Renal cortical epithelial cell (primary cell): ENCODE data around the gene ERBB4. TPM values are rescaled to one million over a fixed set of nuclear protein-coding genes. Genes with fewer than 3 reads are reported as not detected.

Source experiments
- DNase-seq: peaks from one replicate; pipeline ENCODE4 v3.0.0-alpha.2; 2011; ENCODE audit warnings: low read depth
- total RNA-seq: library from RNA; depleted of rRNA; stranded (reverse); fragments of >200 nt; gene quantifications from 2 replicates; pipeline ENCODE4 v1.2.3, GENCODE V29; 2014

The ERBB4 gene
- total RNA-seq, 1 donor from 2014 or later: 40.7 TPM

- DNase-seq: no peak
Observed at GRCh38 chr2:212088353-212088752, 450.2 kb downstream of the ERBB4 start.

GRCh38 chr2:212083492-212083891 lies 455.1 kb downstream of the ERBB4 start:
- DNase-seq: no peak

GRCh38 chr2:212078103-212078502 lies 460.5 kb downstream of the ERBB4 start:
- DNase-seq: no peak

DNA sequence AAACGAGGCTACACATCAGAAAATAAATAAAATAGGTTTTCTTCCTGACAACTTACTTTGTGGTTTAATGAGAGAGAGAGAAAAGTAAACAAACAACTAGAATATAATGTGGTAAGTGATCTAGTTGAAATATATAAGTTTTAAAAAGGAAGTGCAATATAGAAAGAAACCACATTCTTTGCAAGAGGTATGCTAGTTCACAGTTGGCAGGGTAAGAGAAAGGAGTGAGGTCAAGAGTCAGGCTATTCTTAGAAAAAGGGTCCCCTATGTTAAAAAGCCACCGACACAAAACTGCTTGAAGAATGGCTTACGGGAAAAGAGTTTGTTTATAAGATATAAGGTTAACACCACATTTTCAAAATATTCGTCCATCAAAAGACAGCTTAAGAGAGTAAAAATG lies 462.1 kb downstream of the ERBB4 start:
- DNase-seq: no peak

GRCh38 chr2:212073360-212073759 lies 465.2 kb downstream of the ERBB4 start:
- DNase-seq: peak; percentile 12

DNA sequence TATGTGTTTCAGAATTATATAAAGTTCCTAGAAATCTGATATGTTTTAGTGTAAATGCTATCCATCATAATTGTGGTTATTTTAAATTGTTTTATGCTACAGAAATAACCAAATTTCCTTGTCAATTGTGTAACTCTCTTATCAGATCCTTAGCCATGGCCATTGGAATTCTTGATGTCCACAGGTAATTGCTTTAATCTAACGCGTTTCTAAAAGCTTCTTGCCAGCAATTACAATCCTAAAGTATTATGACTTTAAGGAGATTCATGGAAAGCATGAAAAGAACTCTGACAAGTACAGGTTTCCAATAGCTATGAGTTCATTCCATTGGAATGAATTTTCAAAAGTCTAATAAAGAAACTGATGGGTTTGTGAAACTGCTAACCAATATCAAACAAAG lies 472.1 kb downstream of the ERBB4 start:
- peak; percentile 2 for DNase-seq

GRCh38 chr2:212064318-212064717 lies 474.3 kb downstream of the ERBB4 start:
- DNase-seq: no peak

DNA sequence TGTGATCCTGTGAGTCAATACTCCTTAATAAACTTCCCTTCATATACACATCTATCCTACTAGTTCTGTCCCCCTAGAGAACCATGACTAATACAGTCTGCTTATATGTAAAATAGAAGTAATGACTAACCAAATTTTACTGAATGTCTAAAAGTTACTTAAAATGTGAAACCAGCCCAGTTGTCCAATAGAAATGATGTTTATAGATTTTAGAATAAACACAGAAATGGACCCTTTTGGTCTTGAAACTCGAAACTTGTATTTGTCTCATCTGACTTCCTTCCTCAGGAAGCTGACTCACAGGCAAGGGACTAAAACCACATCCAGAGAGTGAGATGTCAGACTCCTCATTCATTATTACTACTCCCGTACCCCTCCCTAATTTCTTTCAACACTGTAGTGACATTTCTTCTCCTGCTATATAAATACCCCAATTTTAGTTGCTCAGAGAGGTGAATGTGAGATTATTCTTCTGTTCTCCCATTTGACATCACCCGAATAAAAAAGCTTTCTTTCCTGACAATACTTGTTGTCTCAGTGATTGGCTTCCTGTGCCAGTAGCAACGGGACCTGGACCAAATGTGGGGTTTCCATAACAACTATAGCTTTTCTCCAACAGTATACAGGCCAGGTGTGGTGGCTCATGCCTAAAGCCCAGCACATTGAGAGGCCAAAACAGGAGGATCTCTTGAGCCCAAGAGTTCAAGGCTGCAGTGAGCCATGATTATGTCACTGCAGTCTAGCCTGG lies 486.0 kb downstream of the ERBB4 start:
- DNase-seq: peak; percentile 23

DNA sequence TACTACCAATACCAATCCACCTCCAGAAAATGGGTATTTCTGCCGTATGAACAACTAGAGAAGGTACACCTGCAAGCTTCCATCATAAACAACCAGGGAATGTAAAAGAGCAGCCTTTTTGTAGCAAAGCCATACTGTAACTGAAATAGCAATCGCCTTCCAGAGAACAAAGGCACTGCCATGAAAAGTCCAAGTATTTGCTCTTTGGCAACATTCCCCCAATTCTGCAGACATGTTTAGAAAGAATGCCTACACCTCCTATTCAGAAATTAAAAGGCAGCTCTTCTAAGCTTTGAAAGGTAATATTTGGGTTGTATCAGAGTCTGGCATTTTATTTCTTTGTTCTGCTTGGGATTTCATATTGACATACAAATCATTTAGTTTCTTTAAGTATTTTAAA lies 487.7 kb downstream of the ERBB4 start:
- DNase-seq: no peak

- DNase-seq: no peak
Observed at GRCh38 chr2:212042562-212042961, 496.0 kb downstream of the ERBB4 start.

DNA sequence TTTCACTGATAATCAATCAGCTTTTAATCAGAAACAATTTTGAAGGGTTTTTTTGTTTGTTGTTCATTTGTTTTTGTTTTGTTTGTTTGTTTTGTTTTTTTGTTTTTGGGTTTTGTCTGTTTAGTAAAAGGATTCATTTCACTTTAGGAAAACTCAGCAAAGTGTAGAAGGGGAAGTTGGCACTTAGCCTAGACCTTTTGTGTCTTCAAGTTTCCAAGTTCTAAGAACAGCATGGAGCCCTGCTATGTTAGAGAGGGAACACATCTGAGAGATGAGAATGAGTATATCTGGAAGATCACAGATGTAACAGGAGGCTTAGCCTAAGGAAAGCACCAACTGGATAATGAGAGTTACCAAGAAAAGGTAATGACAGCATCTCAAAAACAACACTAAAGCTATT lies 501.5 kb downstream of the ERBB4 start:
- no peak for DNase-seq

DNA sequence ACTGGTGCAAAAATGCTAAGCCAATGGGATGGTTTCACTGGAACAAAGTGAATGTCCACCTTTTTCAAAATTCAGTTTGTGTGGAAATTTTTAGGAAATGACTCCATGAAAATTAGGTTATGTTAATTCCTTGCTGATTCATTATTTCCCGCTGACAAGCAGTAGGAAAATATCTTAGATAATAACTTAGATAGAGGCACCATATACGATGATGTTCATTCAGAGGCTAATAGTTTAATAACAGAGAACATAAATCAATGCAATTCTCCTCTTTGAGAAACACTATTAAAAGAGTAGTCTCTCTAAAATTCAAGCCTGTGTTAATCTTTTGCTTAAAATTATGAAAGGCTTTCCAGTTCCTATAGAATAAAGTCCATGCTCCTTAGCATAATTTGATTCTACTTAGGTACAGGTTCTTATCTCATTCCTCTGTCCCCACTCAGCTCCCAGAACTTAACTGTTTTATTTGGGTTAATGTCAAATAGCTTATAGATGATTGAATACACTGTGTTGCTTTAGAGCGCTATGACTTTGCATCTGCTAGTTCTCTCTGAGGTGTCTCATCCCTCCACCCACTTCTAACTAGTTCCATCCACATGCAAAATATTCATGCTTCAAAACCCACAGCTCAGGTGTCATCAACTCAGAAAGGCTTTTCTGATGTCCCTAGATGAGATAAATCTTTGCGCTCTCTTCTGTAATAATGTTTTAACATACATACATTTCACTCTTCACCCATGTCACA lies 503.6 kb downstream of the ERBB4 start:
- DNase-seq: no peak

GRCh38 chr2:212033888-212034287 lies 504.7 kb downstream of the ERBB4 start:
- DNase-seq: no peak

DNA sequence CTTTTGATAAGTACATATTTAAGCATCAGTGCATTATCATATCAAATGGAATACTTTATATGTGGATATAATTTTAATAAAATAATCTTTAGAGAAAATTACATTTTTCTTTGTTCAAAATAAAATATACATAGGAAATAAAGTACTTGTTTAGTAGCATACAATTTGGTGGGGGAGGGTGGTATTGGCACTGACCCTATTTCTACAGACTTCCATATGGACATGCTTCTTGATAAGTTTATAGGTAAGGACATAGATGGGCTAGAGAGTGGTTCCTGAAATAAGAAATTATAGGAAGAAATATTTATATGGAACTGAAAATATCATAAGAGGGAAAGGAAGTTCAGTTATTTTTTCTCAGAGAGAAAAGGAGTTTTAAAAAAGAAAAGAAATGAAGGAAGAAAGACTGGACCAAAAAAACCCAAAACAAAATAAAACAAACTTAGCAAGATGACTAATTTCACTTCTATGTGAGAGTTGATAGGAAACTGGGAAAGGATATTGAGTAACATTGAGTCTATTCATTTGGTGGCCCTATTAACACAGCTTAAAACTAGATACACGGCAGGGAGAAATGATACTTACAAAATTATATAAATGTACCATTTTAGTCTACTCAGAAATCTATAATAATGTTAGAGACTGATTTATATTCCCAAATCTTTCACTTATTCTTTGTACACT lies 505.9 kb downstream of the ERBB4 start:
- peak; percentile 67 for DNase-seq

DNA sequence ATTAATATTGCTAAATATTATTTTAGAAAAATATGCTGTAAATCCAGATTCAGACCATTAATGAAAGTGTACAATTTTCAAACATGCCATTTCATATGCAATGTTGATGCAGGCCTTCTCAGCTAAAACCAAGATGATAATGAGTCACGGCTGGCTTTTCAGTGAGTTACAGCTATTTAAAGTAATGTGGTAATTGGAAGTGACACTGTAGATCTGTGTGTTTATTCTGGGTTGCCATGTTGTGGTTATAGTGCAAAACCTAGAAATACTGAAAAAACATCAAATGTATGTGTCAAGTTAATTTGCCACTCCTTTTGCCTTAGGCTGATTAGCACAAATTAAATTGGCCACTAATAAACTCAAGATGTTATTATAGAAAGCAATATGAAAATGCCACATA lies 506.6 kb downstream of the ERBB4 start:
- peak; percentile 76 for DNase-seq

DNA sequence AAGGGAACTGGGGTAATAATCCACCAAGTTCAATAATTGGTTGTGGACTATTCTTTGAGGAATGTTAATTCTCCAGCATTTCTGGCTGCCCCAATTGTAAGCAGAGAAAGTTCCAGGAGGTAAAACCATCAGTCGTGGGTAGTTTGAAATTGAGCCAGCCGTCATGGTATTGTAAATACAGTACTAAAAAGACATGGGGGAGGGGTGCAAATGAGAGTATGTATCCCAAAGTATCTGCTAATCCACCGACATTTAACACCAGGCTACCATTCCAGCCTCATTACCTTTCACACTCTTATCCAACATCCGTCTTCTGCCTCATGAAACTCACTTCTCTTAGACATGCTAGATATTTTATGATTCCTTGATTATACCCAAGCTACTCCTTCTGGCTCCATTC lies 507.9 kb downstream of the ERBB4 start:
- DNase-seq: no peak

DNA sequence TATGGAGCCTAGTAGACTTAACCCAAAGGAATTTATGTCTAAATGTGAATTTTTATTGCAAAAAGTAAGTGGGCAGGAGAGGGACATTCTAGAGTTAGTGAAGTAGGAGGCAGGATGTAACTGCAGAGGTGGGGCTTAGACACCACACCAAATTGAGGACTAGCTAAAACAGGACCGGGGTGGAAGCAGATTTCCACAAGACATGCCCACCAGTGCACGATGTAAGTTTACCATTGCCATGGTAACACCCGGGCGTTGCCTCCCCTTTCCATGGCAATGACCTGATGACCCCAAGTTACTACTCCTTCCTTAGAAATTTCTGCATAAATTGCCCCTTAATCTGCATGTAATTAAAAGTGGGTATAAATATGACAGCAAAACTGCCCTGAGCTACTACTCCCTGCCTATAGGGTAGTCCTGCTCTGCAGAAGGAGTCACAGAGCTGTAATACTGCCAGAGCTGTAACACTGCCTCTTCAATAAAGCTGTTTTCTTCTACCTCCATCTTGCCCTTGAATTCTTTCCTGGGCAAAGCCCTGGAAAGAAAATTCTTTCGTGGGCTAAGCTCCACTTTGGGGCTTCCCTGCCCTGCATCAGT lies 509.7 kb downstream of the ERBB4 start:
- no peak for DNase-seq

DNA sequence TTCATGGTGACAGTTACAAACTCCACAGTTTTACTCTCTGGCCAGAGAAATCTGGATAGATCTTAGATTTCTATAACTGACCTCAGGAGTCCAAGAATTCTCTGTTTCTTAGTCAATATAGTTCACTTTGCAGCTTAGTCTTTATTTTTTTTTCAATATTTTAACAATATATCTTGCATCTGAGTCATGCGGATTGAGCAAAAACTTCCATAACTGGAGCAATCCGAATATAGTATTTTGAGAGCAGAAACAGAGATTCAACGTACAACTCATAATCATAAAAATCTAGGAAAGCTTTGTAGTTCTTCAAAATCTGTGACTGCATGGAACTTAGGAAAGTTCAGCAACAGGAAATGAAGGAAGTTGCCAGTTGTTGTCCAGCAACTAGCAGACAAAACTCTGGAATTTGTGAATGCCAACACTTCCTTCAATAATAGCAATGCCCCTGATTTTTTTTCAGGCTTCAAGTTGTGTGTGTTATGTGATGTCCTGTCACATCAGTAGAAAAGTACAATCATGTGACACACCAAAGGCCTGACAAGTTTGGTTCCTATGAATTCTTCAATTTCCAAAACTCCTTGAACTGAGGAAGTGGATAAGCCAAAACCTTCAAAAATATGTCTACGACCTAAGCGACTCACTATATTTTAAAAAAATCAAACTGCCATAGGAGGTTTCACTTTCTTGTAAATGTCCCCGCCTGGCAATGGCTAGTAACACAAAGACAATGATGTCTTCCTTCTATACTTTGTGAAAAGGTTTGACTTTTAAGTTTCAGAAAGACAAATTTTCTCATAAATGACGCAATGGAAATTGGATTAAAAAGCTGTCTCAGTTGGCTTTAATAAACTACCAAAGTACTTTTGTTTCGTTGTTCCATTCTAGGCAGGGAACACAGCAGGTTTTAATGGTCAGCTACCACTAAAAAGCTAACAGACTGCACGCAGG lies 510.6 kb downstream of the ERBB4 start:
- no peak for DNase-seq

GRCh38 chr2:212024040-212024439 lies 514.6 kb downstream of the ERBB4 start:
- no peak for DNase-seq

DNA sequence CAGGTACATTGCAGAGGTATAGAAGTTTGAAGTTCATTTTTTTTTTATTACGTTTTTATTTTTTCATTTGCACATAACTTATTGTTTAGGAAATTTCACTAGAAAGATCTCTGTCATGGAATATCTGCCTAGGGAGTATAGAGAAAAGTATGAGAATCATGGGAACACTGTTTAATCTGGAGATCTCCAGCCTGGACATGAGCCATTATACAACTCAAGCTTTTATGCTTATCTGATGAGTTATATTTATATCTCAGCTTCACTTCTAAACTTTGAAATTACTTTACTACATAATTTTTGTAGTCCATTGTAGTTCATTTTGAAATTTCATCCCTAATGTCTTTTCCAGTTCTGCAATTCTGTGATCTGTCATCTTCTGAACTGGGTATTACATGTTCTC lies 515.6 kb downstream of the ERBB4 start:
- no peak for DNase-seq

DNA sequence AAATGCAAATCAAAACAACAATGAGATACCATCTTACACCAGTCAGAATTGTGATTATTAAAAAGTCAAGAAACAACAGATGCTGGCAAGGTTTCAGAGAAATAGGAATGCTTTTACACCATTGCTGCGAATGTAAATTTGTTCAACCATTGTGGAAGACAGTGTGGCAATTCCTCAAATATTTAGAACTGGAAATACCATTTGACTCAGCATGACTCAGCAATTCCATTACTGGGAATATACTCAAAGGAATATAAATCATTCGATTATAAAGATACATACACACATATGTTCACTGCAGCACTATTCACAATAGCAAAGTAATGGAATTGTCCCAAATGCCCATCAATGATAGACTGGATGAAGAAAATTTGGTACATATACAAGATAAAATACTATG lies 516.7 kb downstream of the ERBB4 start:
- DNase-seq: peak; percentile 45
